ACC112 (cell line): ENCODE data around the gene CIC.

Experiments
- H2AFZ ChIP-seq: fragments of 200-600 bp; sonication (generic); one replicate; pipeline ENCODE4 v1.6.0; 2017; ENCODE audit warnings: antibody characterized with exemption, low read length; ENCODE audit not compliant: unreplicated experiment
- H3K27ac ChIP-seq: fragments of 200-600 bp; sonication (generic); 2 replicates; pipeline ENCODE4 v1.5.1; 2014; ENCODE audit warnings: low read depth, mild to moderate bottlenecking, antibody characterized with exemption, low read length, moderate library complexity
- H3K27me3 ChIP-seq: fragments of 200-600 bp; sonication (generic); 2 replicates; pipeline ENCODE4 v1.6.1; 2014; ENCODE audit warnings: mild to moderate bottlenecking, antibody characterized with exemption, low read length, moderate library complexity, mixed read lengths; ENCODE audit not compliant: insufficient read depth
- H3K36me3 ChIP-seq: fragments of 200-600 bp; sonication (generic); 2 replicates; pipeline ENCODE4 v1.6.1; 2016; ENCODE audit warnings: mild to moderate bottlenecking, antibody characterized with exemption, low read length, moderate library complexity, mixed read lengths; ENCODE audit not compliant: insufficient read depth
- H3K4me1 ChIP-seq: fragments of 200-600 bp; sonication (generic); one replicate; pipeline ENCODE4 v1.6.1; 2016; ENCODE audit warnings: low read length, mixed read lengths; ENCODE audit not compliant: insufficient read depth, unreplicated experiment, control insufficient read depth
- H3K4me3 ChIP-seq: fragments of 200-600 bp; sonication (generic); 2 replicates; pipeline ENCODE4 v1.5.1; 2014; ENCODE audit warnings: mild to moderate bottlenecking, low read depth, low read length
- H3K79me2 ChIP-seq: fragments of 200-600 bp; sonication (generic); one replicate; pipeline ENCODE4 v1.6.0; 2016; ENCODE audit warnings: low read length; ENCODE audit not compliant: control insufficient read depth, unreplicated experiment, insufficient read depth

The CIC gene

GRCh38 chr19:42292042-42292960, 23.2 kb downstream of the CIC start:
- no peaks in the 10 kb centered on the region for H3K79me2 ChIP-seq
- H3K4me1 ChIP-seq: no peaks in the 10 kb centered on the region
- H3K4me3 ChIP-seq: no peak overlapping the region
- no peaks in the 10 kb centered on the region for H3K27me3 ChIP-seq
- no peak overlapping the region for H2AFZ ChIP-seq
- H3K27ac ChIP-seq: no peak overlapping the region
- H3K36me3 ChIP-seq: 0 out of 2 replicates have a peak, but pooled peaks cover under 1% of the 10 kb centered on the region

- H3K36me3 ChIP-seq: no peaks in the 10 kb centered on the region
- H3K4me1 ChIP-seq: no peaks in the 10 kb centered on the region
- no peak overlapping the region for H2AFZ ChIP-seq
- H3K79me2 ChIP-seq: no peaks in the 10 kb centered on the region
- no peaks in the 10 kb centered on the region for H3K27me3 ChIP-seq
- no peak overlapping the region for H3K27ac ChIP-seq
- no peak overlapping the region for H3K4me3 ChIP-seq
Observed at GRCh38 chr19:42292963-42293362, 23.9 kb downstream of the CIC start.

GRCh38 chr19:42293540-42293939, 24.5 kb downstream of the CIC start:
- H3K4me1 ChIP-seq: no peaks in the 10 kb centered on the region

GRCh38 chr19:42293948-42294347, 24.9 kb downstream of the CIC start:
- Histone ChIP-seq H3K36me3 (no peaks in the 10 kb centered on the region), H2AFZ (no peak overlapping the region), H3K4me3 (no peak overlapping the region), H3K4me1 (no peaks in the 10 kb centered on the region), H3K79me2 (no peaks in the 10 kb centered on the region), H3K27ac (no peak overlapping the region), H3K27me3 (no peaks in the 10 kb centered on the region)

More at GRCh38 chr19:42293540-42293939, 24.5 kb downstream of the CIC start:
- Histone ChIP-seq H3K4me3 (no peak overlapping the region), H2AFZ (no peak overlapping the region), H3K27ac (no peak overlapping the region), H3K27me3 (no peaks in the 10 kb centered on the region), H3K79me2 (no peaks in the 10 kb centered on the region), H3K36me3 (no peaks in the 10 kb centered on the region)

DNA sequence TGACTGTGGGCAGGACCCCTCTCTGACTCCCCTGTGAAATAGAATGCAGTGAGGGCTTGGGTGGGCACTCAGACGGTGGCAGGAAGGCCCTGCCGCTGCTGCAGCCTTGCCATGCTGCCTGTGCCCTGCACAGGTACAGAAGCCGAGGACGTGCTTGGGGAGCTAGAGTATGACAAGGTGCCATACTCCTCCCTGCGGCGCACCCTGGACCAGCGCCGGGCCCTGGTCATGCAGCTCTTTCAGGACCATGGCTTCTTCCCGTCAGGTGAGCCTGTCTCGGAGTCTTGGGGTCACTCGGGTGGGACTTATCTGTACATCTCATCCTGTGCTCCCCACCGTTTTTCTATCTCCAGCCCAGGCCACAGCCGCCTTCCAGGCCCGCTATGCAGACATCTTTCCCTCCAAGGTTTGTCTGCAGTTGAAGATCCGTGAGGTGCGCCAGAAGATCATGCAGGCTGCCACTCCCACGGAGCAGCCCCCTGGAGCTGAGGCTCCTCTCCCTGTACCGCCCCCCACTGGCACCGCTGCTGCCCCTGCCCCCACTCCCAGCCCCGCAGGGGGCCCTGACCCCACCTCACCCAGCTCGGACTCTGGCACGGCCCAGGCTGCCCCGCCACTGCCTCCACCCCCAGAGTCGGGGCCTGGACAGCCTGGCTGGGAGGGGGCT, 25.6 kb downstream of the CIC start:
- Histone ChIP-seq H3K36me3 (no peaks in the 10 kb centered on the region), H2AFZ (no peak overlapping the region), H3K27me3 (no peaks in the 10 kb centered on the region), H3K4me1 (no peaks in the 10 kb centered on the region), H3K27ac (no peak overlapping the region), H3K79me2 (no peaks in the 10 kb centered on the region), H3K4me3 (no peak overlapping the region)

DNA sequence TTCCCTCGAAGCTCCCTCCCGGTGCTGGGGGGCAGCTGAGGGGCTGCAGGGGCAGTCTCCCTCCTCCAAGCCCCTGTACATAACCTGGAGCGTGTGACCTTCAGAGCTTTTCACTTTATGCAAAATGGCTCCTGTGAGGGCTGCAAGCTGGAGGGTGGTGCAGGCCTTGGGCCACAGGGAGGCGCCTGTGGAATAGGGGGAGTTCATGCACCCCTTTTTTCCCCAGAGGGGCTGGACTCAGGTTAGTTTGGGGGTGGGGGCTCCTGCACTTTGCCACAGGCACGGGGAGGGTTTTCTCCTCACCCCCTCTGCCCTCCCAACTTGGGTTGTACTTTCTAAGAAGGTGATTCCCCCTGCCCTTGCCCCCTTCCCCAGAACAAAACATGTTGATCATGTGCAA, 26.3 kb downstream of the CIC start:
- Histone ChIP-seq H3K79me2 (no peaks in the 10 kb centered on the region), H3K27ac (no peak overlapping the region), H3K4me1 (no peaks in the 10 kb centered on the region), H3K36me3 (no peaks in the 10 kb centered on the region), H3K27me3 (no peaks in the 10 kb centered on the region), H3K4me3 (no peak overlapping the region), H2AFZ (no peak overlapping the region)

DNA sequence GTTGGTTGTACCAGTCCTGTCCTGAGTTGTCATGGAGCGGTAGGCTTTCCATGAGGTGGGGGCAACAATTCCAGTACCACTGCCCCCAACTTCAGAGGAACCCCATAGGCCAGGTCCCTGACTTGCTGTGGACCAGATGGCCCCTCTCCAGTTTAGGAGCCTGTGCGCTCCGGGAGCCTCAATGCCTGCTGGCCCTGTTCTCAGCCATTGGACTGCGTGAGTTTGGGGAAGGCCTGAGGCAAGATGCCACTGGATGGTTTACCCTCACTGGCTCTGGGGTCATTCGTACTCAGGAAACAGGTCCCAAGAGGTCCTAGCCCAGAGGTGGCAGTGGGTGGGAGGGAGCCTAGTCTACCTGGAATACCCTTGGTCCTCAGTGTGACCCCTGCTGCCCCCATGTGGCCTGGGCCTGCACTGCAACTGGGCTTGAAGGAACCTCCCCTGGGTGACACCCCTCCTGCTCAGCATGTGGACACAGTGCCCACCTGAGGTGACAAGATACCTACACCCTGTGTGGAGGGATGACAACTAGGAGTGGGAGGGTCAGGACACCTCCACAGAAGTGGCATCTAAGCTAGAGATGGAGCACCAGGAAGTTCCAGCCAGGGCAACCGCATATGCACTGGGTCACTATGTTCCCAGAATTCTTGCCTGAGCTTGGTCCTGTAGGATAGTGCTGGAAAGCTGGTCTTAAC, 26.9 kb downstream of the CIC start:
- H3K36me3 ChIP-seq: no peaks in the 10 kb centered on the region
- no peak overlapping the region for H2AFZ ChIP-seq
- H3K4me3 ChIP-seq: no peak overlapping the region
- H3K27me3 ChIP-seq: no peaks in the 10 kb centered on the region
- H3K79me2 ChIP-seq: no peaks in the 10 kb centered on the region
- no peak overlapping the region for H3K27ac ChIP-seq
- H3K4me1 ChIP-seq: no peaks in the 10 kb centered on the region

DNA sequence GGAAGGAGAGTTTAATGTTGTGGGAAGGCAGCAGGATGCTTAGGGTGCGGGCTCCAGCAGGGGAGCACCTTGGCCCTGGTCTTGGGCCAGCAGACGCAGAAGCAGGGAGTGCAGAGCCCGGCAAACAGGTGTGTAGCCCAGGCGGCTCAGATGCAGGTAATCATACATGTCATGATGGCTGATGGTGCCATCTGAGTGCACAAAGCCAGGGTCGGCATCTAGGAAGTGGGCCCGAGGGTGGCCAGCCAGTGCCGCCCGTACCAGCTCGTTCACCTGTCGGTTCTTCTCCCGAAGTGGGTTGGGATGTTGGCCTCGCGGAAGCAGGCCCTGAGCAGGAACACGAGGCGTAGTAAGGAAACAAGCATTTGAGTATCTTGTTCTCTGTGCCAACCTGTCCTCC, 28.0 kb downstream of the CIC start:
- Histone ChIP-seq H3K27me3 (no peaks in the 10 kb centered on the region), H3K4me1 (no peaks in the 10 kb centered on the region), H3K4me3 (no peak overlapping the region), H3K36me3 (no peaks in the 10 kb centered on the region), H2AFZ (no peak overlapping the region), H3K27ac (no peak overlapping the region), H3K79me2 (no peaks in the 10 kb centered on the region)

GRCh38 chr19:42301646-42302203, 32.7 kb downstream of the CIC start, which contains the start of gene PRR19:
Gene PRR19 (plus strand): TSS chr19:42302132. CDS start chr19:42309585, 7,453 bp downstream.
- Histone ChIP-seq H3K79me2 (no peaks in the 10 kb centered on the region), H3K4me3 (peak within 1 kb of the TSS; percentile 87), H3K27ac (peak within 1 kb of the TSS; percentile 43; the same call in 1 of the 2 replicates), H2AFZ (peak within 1 kb of the TSS; percentile 86), H3K36me3 (no peaks in the 10 kb centered on the region), H3K4me1 (peaks cover 7% of the 10 kb centered on the region), H3K27me3 (no peaks in the 10 kb centered on the region)

- peaks cover 7% of the 10 kb centered on the region for H3K4me1 ChIP-seq
- H2AFZ ChIP-seq: peak overlapping the region; percentile 86
- no peaks in the 10 kb centered on the region for H3K27me3 ChIP-seq
- H3K4me3 ChIP-seq: peak overlapping the region; percentile 87
- H3K27ac ChIP-seq: no peak overlapping the region; the same call in 1 of the 2 replicates
- H3K36me3 ChIP-seq: no peaks in the 10 kb centered on the region
- H3K79me2 ChIP-seq: no peaks in the 10 kb centered on the region
Observed at GRCh38 chr19:42303101-42303464, 34.0 kb downstream of the CIC start.
